T-helper 17 cell (primary cell): ENCODE measurements around the gene BZW2. TPM values are rescaled to one million over a fixed set of nuclear protein-coding genes. Genes with fewer than 3 reads are reported as not detected.
"Not testable (repeated sequence)": the region's sequence is repeated elsewhere in the genome, so short reads cannot be mapped to it uniquely, and the experiment has no call there.

ENCODE experiments used
- ATAC-seq: fragments of 150-1000 bp; cut with Tn5 transposase; 2 replicates; pipeline ENCODE4 v1.10.0; 2021; ENCODE audit warnings: mild to moderate bottlenecking, moderate library complexity
- DNase-seq, 3 donors: peaks; one replicate each; pipeline versions ENCODE4 v3.0.0 to v3.0.0-alpha.2; 2020 to 2021
- H3K9me3 ChIP-seq: one replicate; pipeline ENCODE4 v1.7.0; 2013; ENCODE audit warnings: low read length, mild to moderate bottlenecking; ENCODE audit not compliant: control insufficient read depth, poor library complexity, severe bottlenecking
- H3K27ac Mint-ChIP-seq: one replicate; pipeline ENCODE4 v1.8.0; 2022; ENCODE audit warnings: mild to moderate bottlenecking, moderate library complexity, mixed read lengths
- H3K27me3 Mint-ChIP-seq: one replicate; pipeline ENCODE4 v1.8.0; 2022; ENCODE audit warnings: mixed read lengths
- H3K36me3 Mint-ChIP-seq: one replicate; pipeline ENCODE4 v1.8.0; 2022; ENCODE audit warnings: low read depth, mixed read lengths
- H3K4me1 Mint-ChIP-seq: one replicate; pipeline ENCODE4 v1.8.0; 2022; ENCODE audit warnings: mild to moderate bottlenecking, mixed read lengths
- H3K4me3 Mint-ChIP-seq: one replicate; pipeline ENCODE4 v1.8.0; 2022; ENCODE audit warnings: mild to moderate bottlenecking, moderate library complexity, mixed read lengths
- total RNA-seq, 4 donors: library from RNA in 2 of 4; stranded (reverse) in 2 of 4; gene quantifications; one replicate each; pipeline ENCODE4 v1.2.3 and lab custom pipeline; 2022 to 2026

BZW2 gene
- total RNA-seq, 2 donors from 2014 or later: 24.0 to 29.4 TPM

- H3K4me3 Mint-ChIP-seq: no peak overlapping the region
- DNase-seq (no peak), ATAC-seq (no peak)
- H3K36me3 Mint-ChIP-seq: peaks cover 4% of the 10 kb centered on the region
- peaks cover 47% of the 10 kb centered on the region for H3K4me1 Mint-ChIP-seq
- no peak overlapping the region for H3K27ac Mint-ChIP-seq
- no peaks in the 10 kb centered on the region for H3K9me3 ChIP-seq
- H3K27me3 Mint-ChIP-seq: no peaks in the 10 kb centered on the region
These were observed 4.3 kb downstream of the BZW2 start for GRCh38 chr7:16650266-16650665.

GRCh38 chr7:16651396-16652239 lies 5.6 kb downstream of the BZW2 start:
- Mint-ChIP-seq H3K36me3 (peaks cover 2% of the 10 kb centered on the region), H3K27ac (no peak overlapping the region), H3K27me3 (no peaks in the 10 kb centered on the region), H3K4me1 (peaks cover 44% of the 10 kb centered on the region), H3K4me3 (no peak overlapping the region)
- ATAC-seq (no peak), DNase-seq (no peak)
- no peaks in the 10 kb centered on the region for H3K9me3 ChIP-seq

GRCh38 chr7:16652240-16652583 lies 6.2 kb downstream of the BZW2 start:
- no peak overlapping the region for H3K27ac Mint-ChIP-seq
- H3K4me1 Mint-ChIP-seq: peaks cover 38% of the 10 kb centered on the region
- no peak for ATAC-seq
- DNase-seq: no peak
- peaks cover 4% of the 10 kb centered on the region for H3K36me3 Mint-ChIP-seq
- no peaks in the 10 kb centered on the region for H3K27me3 Mint-ChIP-seq
- no peaks in the 10 kb centered on the region for H3K9me3 ChIP-seq
- H3K4me3 Mint-ChIP-seq: no peak overlapping the region

- no peak overlapping the region for H3K27ac Mint-ChIP-seq
- H3K4me3 Mint-ChIP-seq: no peak overlapping the region
- ATAC-seq: no peak
- no peak for DNase-seq
- H3K9me3 ChIP-seq: no peaks in the 10 kb centered on the region
- no peaks in the 10 kb centered on the region for H3K27me3 Mint-ChIP-seq
- peaks cover 36% of the 10 kb centered on the region for H3K4me1 Mint-ChIP-seq
- peaks cover 4% of the 10 kb centered on the region for H3K36me3 Mint-ChIP-seq
These were observed 6.9 kb downstream of the BZW2 start for GRCh38 chr7:16652888-16653287.

GRCh38 chr7:16655394-16655793 lies 9.4 kb downstream of the BZW2 start:
- peaks cover 22% of the 10 kb centered on the region for H3K4me1 Mint-ChIP-seq
- H3K4me3 Mint-ChIP-seq: no peak overlapping the region
- no peaks in the 10 kb centered on the region for H3K27me3 Mint-ChIP-seq

GRCh38 chr7:16656141-16656540 lies 10.2 kb downstream of the BZW2 start:
- ATAC-seq: no peak
- Mint-ChIP-seq H3K27ac (no peak overlapping the region), H3K4me1 (peaks cover 25% of the 10 kb centered on the region), H3K36me3 (peaks cover 4% of the 10 kb centered on the region), H3K4me3 (no peak overlapping the region), H3K27me3 (no peaks in the 10 kb centered on the region)
- no peaks in the 10 kb centered on the region for H3K9me3 ChIP-seq
- DNase-seq: no peak

More at GRCh38 chr7:16655394-16655793, 9.4 kb downstream of the BZW2 start:
- Mint-ChIP-seq H3K27ac (no peak overlapping the region), H3K36me3 (peaks cover 4% of the 10 kb centered on the region)
- DNase-seq (no peak), ATAC-seq (no peak)
- H3K9me3 ChIP-seq: no peaks in the 10 kb centered on the region

- Mint-ChIP-seq H3K36me3 (peaks cover 4% of the 10 kb centered on the region), H3K27me3 (no peaks in the 10 kb centered on the region), H3K4me3 (no peak overlapping the region), H3K4me1 (peaks cover 27% of the 10 kb centered on the region), H3K27ac (no peak overlapping the region)
- no peak for ATAC-seq
- no peak for DNase-seq
- H3K9me3 ChIP-seq: no peaks in the 10 kb centered on the region
These were observed 11.8 kb downstream of the BZW2 start for GRCh38 chr7:16657656-16658279.

GRCh38 chr7:16659854-16660497 lies 14.0 kb downstream of the BZW2 start:
- H3K36me3 Mint-ChIP-seq, H3K9me3 ChIP-seq, H3K27ac Mint-ChIP-seq, DNase-seq, H3K27me3 Mint-ChIP-seq, H3K4me3 Mint-ChIP-seq, ATAC-seq: not testable (repeated sequence)
- H3K4me1 Mint-ChIP-seq: peaks cover 25% of the 10 kb centered on the region

GRCh38 chr7:16660702-16661464 lies 14.9 kb downstream of the BZW2 start:
- no peak overlapping the region for H3K27ac Mint-ChIP-seq
- H3K4me1 Mint-ChIP-seq: peaks cover 21% of the 10 kb centered on the region
- DNase-seq: no peak
- no peak overlapping the region for H3K4me3 Mint-ChIP-seq
- no peaks in the 10 kb centered on the region for H3K9me3 ChIP-seq
- H3K36me3 Mint-ChIP-seq: peaks cover 2% of the 10 kb centered on the region
- H3K27me3 Mint-ChIP-seq: no peaks in the 10 kb centered on the region
- ATAC-seq: no peak

GRCh38 chr7:16661924-16662323 lies 15.9 kb downstream of the BZW2 start:
- peaks cover 21% of the 10 kb centered on the region for H3K4me1 Mint-ChIP-seq
- H3K36me3 Mint-ChIP-seq: no peaks in the 10 kb centered on the region
- ATAC-seq: no peak

GRCh38 chr7:16667355-16667754 lies 21.4 kb downstream of the BZW2 start:
- no peaks in the 10 kb centered on the region for H3K9me3 ChIP-seq
- no peak for ATAC-seq
- Mint-ChIP-seq H3K4me3 (no peak overlapping the region), H3K27ac (no peak overlapping the region), H3K4me1 (peaks cover 4% of the 10 kb centered on the region), H3K27me3 (no peaks in the 10 kb centered on the region), H3K36me3 (peaks cover 8% of the 10 kb centered on the region)
- no peak for DNase-seq

More at GRCh38 chr7:16661924-16662323, 15.9 kb downstream of the BZW2 start:
- H3K27ac Mint-ChIP-seq: no peak overlapping the region
- no peak for DNase-seq
- H3K27me3 Mint-ChIP-seq: no peaks in the 10 kb centered on the region
- H3K9me3 ChIP-seq: no peaks in the 10 kb centered on the region
- H3K4me3 Mint-ChIP-seq: no peak overlapping the region

- Mint-ChIP-seq H3K36me3 (peaks cover 10% of the 10 kb centered on the region), H3K27ac (no peak overlapping the region), H3K27me3 (no peaks in the 10 kb centered on the region), H3K4me1 (peaks cover 5% of the 10 kb centered on the region), H3K4me3 (no peak overlapping the region)
- DNase-seq (no peak), ATAC-seq (no peak)
- H3K9me3 ChIP-seq: no peaks in the 10 kb centered on the region
These were observed 22.3 kb downstream of the BZW2 start for GRCh38 chr7:16668049-16668858.
